GM10847 (cell line): ENCODE measurements around the gene RHOU.

ENCODE experiments used
- POLR2A ChIP-seq: IDR thresholded peaks from 2 replicates; pipeline ENCODE4 v1.6.1; 2011; ENCODE audit not compliant: insufficient read length; ENCODE audit errors: extremely low read depth

Gene RHOU

DNA sequence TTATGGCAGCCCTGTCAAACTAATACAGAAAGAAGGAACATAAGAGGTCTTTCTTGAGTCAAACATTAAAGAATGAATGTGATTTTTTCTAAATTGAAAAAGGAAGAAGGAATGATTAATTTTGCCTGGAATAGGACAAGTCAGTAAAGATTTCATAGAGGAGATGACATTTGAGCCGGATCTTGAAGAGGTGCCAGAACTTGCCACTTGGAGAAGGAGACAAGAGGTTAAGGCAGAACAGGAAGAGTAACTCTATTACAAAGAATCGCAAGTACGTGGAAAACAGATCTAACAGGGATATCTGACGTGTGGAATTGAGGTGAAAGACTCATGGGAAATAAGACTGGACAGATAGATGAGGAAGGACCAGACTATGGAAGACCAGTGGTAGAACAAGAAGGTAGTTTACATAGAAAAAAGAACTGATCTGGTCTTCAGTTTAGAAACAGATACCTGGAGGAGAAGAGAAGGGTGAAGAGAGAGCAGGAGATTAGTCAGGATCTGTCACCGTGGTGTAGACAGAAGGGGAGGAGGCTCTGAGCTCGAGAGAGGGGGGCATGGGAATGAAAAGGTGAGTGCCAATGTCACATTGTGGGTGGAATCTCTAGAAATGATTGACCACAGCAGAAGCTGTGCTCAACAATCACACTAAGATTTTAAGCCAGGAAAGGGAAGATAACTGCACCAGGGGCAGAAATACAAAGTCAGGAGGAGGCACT is 32.5 kb downstream of the RHOU start:
- no peak for TF ChIP-seq POLR2A

DNA sequence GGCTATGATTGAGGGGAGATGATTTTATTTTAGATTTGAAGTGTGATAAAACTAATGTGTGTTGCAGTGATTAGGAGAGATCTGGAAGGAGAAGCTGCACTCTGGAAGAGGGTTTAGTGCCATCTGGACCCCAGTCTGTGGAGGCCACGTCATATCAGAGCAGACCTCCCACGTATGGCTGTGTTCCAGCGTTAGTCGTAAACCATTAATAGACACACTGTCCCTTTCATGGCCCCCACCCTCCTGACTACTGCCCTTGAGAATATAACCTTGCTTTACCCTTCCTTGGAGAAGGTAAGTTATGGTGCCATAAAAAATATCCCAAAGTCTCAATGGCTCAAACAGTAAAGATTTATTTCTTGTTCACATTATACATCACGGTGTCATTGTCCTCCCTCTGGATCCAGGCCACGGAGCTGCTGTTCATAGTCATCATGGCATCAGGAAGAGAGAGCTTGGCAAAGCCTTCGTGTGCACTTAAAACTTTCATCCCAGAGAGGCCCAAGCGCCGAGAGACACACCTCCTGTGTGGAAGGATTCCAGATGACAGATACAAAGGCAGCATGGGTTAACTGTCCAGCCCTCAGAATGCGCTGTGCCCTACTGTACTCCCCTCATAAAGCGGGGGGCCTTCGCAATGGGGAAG is 33.2 kb downstream of the RHOU start:
- TF ChIP-seq POLR2A: no peak

- TF ChIP-seq POLR2A: no peak
Observed at GRCh38 chr1:228770779-228771223, 35.5 kb downstream of the RHOU start.

DNA sequence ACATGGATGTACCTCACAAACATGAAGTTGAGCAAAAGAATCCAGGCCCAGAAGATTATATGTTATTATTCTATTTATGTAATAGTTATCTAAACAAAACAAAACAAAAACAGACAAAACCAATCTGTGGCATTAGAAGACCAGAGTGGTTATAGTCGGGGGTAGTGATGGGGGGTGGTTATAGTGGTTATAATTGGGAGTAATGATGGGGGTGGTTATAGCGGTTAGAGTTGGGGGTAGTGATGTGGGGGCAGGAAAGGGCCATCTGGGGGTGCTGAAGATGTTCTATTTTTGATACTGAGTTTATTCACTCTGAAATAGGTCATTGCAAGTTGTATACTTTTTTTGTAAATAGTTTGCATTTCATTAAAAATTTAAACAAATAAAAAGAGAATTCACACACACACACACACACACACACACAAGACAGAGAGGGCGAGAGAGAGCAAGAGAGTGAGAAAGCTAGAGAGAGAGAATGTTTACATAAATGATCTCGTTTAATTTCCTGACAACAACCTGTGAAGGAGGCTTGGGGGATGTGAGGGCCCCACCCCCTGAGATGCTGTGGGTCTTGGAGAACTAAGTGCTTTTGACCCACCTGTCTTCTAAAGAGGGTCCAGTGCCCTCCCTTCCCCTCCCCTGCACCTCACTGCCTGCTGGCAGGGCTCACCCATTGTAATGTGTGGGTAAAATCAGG is 37.4 kb downstream of the RHOU start:
- no peak for TF ChIP-seq POLR2A

- no peak for TF ChIP-seq POLR2A
Observed at GRCh38 chr1:228776449-228776848, 41.2 kb downstream of the RHOU start.

- TF ChIP-seq POLR2A: no peak
Observed at GRCh38 chr1:228777236-228777635, 42.0 kb downstream of the RHOU start.

GRCh38 chr1:228778026-228778425 is 42.7 kb downstream of the RHOU start:
- no peak for TF ChIP-seq POLR2A

DNA sequence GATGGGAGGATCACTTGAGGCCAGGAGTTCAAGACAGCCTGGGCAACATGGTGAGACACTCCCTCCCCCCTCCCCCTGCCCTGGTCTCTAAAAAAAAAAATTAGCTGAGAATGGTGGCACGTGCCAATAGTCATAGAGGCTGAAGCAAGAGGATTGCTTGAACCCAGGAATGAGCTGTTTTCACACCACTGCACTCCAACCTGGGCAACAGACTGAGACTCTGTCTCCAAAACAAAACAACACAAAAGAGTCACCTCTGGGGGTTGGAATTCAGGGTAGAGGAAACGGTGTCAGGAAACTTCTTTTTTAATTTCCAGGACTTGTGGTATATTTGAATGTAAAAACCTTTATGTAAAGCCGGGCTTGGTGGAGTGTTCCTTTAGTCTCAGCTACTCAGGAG is 43.2 kb downstream of the RHOU start:
- no peak for TF ChIP-seq POLR2A

DNA sequence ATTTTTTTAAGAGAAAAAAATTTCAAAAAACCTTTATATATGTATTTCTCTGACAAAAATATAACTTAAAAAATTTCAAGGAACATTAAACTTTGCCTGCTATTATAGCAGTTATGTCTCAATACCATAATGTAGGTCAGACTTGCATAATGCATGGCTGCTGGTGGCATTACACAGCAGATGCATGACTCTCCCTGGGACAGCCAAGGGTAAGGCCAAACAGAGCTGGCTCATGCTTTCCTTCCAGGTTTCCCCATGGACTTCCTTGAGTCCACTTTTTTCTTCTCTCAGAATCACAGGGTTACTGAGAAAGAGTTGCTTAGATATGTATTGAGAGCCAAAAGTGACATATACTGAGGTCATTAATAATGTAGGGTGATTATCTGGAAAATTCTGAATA is 43.7 kb downstream of the RHOU start:
- TF ChIP-seq POLR2A: no peak

GRCh38 chr1:228781161-228781808 is 46.0 kb downstream of the RHOU start:
- TF ChIP-seq POLR2A: no peak

DNA sequence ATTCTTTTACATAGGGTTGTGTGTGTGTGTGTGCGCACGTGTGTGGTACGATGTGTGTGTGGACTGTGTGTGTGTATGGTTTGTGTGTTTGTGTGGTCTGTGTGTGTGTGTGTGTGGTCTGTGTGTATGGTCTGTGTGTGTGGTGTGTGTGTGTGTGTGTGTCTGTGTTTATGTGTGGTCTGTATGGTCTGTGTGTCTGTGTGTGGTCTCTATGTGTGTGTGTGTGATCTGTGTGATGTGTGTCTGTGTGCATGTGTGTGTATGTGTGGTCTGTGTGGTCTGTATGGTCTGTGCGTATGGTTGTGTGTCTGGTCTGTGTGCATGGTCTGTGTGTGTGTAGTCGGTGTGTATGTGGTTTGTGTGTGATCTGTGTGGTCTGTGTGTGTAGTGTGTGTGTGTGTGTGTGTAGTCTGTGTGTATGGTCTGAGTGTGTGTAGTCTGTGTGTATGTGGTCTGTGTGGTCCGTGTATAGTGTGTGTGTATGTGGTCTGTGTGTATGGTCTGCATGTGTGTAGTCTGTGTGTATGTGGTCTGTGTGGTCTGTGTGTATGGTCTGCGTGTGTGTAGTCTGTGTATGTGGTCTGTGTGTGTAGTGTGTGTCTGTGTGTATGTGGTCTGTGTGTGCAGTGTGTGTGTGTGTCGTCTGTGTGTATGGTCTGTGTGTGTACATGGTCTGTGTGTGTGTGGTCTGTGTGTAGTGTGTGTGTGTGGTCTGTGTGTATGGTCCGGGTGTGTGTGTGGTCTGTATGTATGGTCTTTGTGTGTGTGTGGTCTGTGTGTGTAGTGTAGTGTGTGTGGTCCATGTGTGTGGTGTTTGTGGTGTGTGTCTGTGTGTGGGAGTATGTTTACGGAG is 46.8 kb downstream of the RHOU start:
- TF ChIP-seq POLR2A: no peak

DNA sequence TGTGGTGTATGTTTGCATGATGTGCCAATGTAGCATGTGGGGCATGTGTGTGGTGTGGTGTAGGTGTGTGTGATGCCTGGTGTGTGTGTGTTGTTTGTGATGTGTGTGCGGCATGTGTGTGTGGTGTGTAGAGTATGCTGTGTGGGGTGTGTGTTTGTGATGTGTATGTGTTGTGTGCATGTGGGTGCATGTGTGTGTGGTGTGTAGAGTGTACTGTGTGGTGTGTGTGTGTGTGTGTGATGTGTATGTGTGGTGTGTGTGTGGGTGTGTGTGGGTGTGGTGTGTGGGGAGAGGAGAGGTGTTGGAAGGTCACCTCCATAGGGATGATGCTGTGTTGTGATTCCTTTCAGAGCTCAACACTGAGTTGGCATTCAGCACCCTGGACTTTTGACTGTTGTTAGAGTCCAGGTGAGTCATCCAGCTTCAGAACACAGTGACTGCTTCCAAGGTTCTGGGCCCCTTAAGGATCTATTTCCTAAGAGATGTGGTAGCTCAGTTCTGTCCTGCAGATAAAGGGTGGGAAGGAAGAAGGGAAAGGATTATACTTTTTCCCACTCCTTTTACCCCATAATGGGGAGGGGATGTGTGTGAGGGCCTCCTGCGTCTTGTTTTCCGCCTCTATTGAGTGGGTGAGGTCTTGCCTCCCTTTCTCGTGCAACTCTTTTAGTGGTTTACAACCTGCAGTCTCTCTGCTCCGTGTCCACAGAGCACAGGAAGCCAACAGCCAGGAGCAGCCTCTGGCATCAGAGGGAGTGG is 47.6 kb downstream of the RHOU start:
- no peak for TF ChIP-seq POLR2A

DNA sequence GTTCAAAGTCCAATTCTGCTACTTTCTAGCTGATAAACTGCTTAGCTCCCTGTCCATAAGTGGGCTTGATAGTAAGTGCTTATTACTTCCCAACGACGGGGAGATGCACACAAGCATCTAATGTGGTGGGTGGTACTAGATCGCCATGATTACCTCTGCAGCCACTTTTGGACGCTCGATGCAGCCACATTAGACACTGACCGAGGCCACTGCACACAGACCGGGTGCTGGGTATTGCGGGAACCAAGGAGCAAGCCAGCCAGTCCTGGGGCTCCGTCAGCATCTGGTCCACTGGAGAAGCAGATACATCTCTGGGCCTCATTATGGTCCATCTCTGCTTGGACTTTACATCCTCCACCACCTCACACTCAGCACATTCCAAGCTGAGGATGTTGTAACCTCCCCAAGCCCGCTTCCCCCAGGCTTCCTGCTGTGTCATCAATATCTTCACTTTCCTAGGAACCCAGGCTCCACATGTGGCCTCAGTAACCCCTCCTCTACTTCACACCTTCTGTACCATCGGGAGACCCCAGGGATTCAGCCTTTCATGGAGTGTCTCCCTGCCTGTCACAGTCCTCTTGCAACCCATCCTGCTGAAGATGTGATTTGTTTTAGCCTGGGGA is 48.2 kb downstream of the RHOU start:
- TF ChIP-seq POLR2A: no peak

GRCh38 chr1:228784181-228784580 is 48.9 kb downstream of the RHOU start:
- TF ChIP-seq POLR2A: no peak
